ENCODE results near the gene NDUFAF7. TPM values are rescaled to one million over a fixed set of nuclear protein-coding genes. Genes with fewer than 3 reads are reported as not detected.
A peak's percentile ranks its signal among the peaks of the same experiment; 100 is the strongest.

The NDUFAF7 gene
- total and polyA plus RNA-seq, 2 of the 13 experiments (the other 11 are each of a cell fraction or from before 2014, with no cell fraction given): 27.0 to 40.8 TPM

DNA sequence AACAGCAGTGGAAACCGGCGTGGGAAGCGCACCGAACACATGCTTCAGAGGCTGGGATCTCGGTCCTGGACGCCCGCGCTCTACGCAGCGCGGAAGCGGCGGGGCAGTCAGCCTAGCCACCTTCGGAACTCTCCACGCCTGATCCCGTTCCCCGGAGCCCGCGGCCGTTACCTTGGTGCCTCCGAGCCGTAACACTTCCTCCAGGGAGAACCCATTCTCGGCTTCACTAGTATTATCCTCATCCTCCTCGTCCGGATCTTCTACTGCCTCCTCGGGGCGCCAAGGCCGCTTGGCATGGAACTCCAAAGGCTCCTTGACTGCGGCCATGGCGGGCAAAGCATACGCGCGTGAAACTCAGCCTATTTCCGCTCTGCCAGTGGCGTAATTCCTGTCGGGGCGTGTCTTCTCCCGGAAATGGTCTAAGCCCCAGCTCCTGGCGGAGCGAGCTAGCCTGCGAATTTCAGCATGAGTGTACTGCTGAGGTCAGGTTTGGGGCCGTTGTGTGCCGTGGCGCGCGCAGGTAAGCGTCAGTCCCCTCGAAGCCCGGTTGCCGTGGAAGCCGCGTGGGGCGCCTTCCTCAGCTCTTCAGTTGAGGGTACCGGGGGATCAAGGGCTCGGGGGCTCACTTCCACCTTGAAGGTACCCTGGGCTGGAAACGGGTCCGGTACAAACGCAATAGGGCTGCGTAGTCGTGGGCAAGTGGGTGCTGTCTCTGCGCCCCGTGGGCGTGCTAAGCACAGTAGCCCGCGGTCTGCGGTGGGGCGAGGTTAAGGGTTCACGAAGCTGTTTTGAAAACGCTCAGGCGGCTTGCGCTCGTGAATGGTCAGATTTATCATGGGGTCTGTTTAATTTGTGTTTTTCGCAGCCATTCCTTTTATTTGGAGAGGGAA, at the start of gene NDUFAF7, which contains the start of gene CEBPZ (continued):
- TF ChIP-seq ZFP36L2 (CRISPR knock-in tag; IDR thresholded peaks at IDR 0.05): no peak; the same call in 1 of the 2 replicates
- peak; percentile 73 for TF ChIP-seq MED8 (CRISPR knock-in tag; IDR thresholded peaks at IDR 0.05; ENCODE audit: insufficient replicate concordance)
- peak; percentile 13; the same call in 1 of the 2 replicates for TF ChIP-seq PAXIP1 (CRISPR knock-in tag; conservative IDR thresholded peaks at IDR 0.05)
- no peak for TF ChIP-seq FOXO4 (CRISPR knock-in tag; conservative IDR thresholded peaks at IDR 0.05)
- TF ChIP-seq ZXDC (CRISPR knock-in tag; IDR thresholded peaks at IDR 0.05): peak; percentile 96
- peak; percentile 56 for TF ChIP-seq FOSL2 (CRISPR knock-in tag; IDR thresholded peaks at IDR 0.05)
- TF ChIP-seq, protein P1, sequence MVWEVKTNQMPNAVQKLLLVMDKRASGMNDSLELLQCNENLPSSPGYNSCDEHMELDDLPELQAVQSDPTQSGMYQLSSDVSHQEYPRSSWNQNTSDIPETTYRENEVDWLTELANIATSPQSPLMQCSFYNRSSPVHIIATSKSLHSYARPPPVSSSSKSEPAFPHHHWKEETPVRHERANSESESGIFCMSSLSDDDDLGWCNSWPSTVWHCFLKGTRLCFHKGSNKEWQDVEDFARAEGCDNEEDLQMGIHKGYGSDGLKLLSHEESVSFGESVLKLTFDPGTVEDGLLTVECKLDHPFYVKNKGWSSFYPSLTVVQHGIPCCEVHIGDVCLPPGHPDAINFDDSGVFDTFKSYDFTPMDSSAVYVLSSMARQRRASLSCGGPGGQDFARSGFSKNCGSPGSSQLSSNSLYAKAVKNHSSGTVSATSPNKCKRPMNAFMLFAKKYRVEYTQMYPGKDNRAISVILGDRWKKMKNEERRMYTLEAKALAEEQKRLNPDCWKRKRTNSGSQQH (CRISPR knock-in tag; IDR thresholded peaks at IDR 0.05; ENCODE audit: low read depth): no peak; the same call in 1 of the 2 replicates
- TF ChIP-seq ONECUT2 (CRISPR knock-in tag; IDR thresholded peaks at IDR 0.05): no peak; the same call in 1 of the 2 replicates
- TF ChIP-seq ZNF704 (CRISPR knock-in tag; IDR thresholded peaks at IDR 0.05; ENCODE audit: borderline replicate concordance): peak; percentile 90
- peak; percentile 93 for TF ChIP-seq PHF5A (CRISPR knock-in tag; IDR thresholded peaks at IDR 0.05; ENCODE audit: low read depth, unreplicated experiment)
- no peak for TF ChIP-seq ZNF382 (CRISPR knock-in tag; IDR thresholded peaks at IDR 0.05; ENCODE audit: borderline replicate concordance)
- TF ChIP-seq TEF (CRISPR knock-in tag; IDR thresholded peaks at IDR 0.05): peak; percentile 65; the same call in 1 of the 2 replicates
- no peak; the same call in 1 of the 2 replicates for TF ChIP-seq MYNN (CRISPR knock-in tag; IDR thresholded peaks at IDR 0.05; ENCODE audit: low read depth)
- peak; percentile 88; the same call in 1 of the 2 replicates for TF ChIP-seq PLSCR1 (CRISPR knock-in tag; IDR thresholded peaks at IDR 0.05; ENCODE audit: borderline replicate concordance)
